ENCODE measurements around the gene CHCHD6. TPM values are rescaled to one million over a fixed set of nuclear protein-coding genes. Genes with fewer than 3 reads are reported as not detected.

CHCHD6 gene
- total RNA-seq, 1 experiment from 2014 or later, result 40.9 TPM

- no peak for TF ChIP-seq SMAD3 (CRISPR knock-in tag; IDR thresholded peaks at IDR 0.05; ENCODE audit: borderline replicate concordance)
- TF ChIP-seq ETV6 (CRISPR knock-in tag; IDR thresholded peaks at IDR 0.05), result peak; percentile 93; the same call in 1 of the 2 replicates
- 0 out of 2 replicates have a peak, but pooled peaks have one; percentile 27 for TF ChIP-seq CREM (CRISPR knock-in tag; IDR thresholded peaks at IDR 0.05)
- TF ChIP-seq HMGXB4 (CRISPR knock-in tag; IDR thresholded peaks at IDR 0.05), result peak; percentile 87
- 0 out of 2 replicates have a peak, but pooled peaks have one; percentile 29 for TF ChIP-seq E2F5 (CRISPR knock-in tag; IDR thresholded peaks at IDR 0.05)
- TF ChIP-seq USF1 (CRISPR knock-in tag; IDR thresholded peaks at IDR 0.05), result no peak
- TF ChIP-seq ZNF232 (CRISPR knock-in tag; IDR thresholded peaks at IDR 0.05), result no peak
Measured at GRCh38 chr3:127002195-127003174, 298.4 kb downstream of the CHCHD6 start (continued).

GRCh38 chr3:127003175-127003555 lies 299.1 kb downstream of the CHCHD6 start:
- Mint-ChIP-seq H3K9me3 (no peaks in the 10 kb centered on the region), H3K4me3 (no peak overlapping the region), H3K27ac (peak overlapping the region; percentile 84; the same call in 1 of the 2 replicates), H3K36me3 (peaks cover 7% of the 10 kb centered on the region), H3K4me1 (peaks cover 22% of the 10 kb centered on the region), H3K27me3 (ENCODE audit: low read depth) (no peaks in the 10 kb centered on the region)
- ATAC-seq (no peak), DNase-seq (ENCODE audit: low spot score) (no peak)
- ChIA-PET POLR2A (no interaction called here), CTCF (interaction anchor here (0.7 to 2.9 kb wide), 9 partner anchors 11 to 251 kb away, joined by 3 to 21 read pairs (median 6); partner anchors contain the start of gene PLXNA1)
- no peak for TF ChIP-seq ZMAT4 (CRISPR knock-in tag; IDR thresholded peaks at IDR 0.05)
- TF ChIP-seq ATF6 (CRISPR knock-in tag; IDR thresholded peaks at IDR 0.05), result no peak
- no peak for TF ChIP-seq ZNF281 (CRISPR knock-in tag; IDR thresholded peaks at IDR 0.05)
- no peak for TF ChIP-seq ESRRA (CRISPR knock-in tag; IDR thresholded peaks at IDR 0.05; ENCODE audit: borderline replicate concordance)
- TF ChIP-seq CREM (CRISPR knock-in tag; IDR thresholded peaks at IDR 0.05), result no peak
- TF ChIP-seq FOXK1 (CRISPR knock-in tag; IDR thresholded peaks at IDR 0.05), result no peak
- no peak for TF ChIP-seq ZNF317 (CRISPR knock-in tag; IDR thresholded peaks at IDR 0.05; ENCODE audit: borderline replicate concordance, low read depth)
- no peak for TF ChIP-seq TEAD4 (CRISPR knock-in tag; IDR thresholded peaks at IDR 0.05)
- no peak for TF ChIP-seq STAT6 (CRISPR knock-in tag; conservative IDR thresholded peaks at IDR 0.05; ENCODE audit: low read depth)
- no peak for TF ChIP-seq TCF7 (CRISPR knock-in tag; IDR thresholded peaks at IDR 0.05; ENCODE audit: low read depth)
- TF ChIP-seq ETV6 (CRISPR knock-in tag; IDR thresholded peaks at IDR 0.05), result no peak
- no peak for TF ChIP-seq MYBL2 (CRISPR knock-in tag; IDR thresholded peaks at IDR 0.05)
- no peak for TF ChIP-seq E2F5 (CRISPR knock-in tag; IDR thresholded peaks at IDR 0.05)
- no peak for TF ChIP-seq JAZF1 (CRISPR knock-in tag; IDR thresholded peaks at IDR 0.05)
- TF ChIP-seq CTCF (IDR thresholded peaks at IDR 0.05), result no peak

All from WTC11 (cell line).